ENCODE results near the gene GNAS. TPM values are rescaled to one million over a fixed set of nuclear protein-coding genes. Genes with fewer than 3 reads are reported as not detected.

GNAS gene
- total RNA-seq, 1 donor from 2014 or later, result 746 TPM

GRCh38 chr20:58898629-58899408 is 46.3 kb downstream of the GNAS start:
- H3K27ac ChIP-seq, result no peak overlapping the region
- DNase-seq, result no peak
- intact Hi-C loops (cut with DNase I), result no loop called here
- peaks cover 30% of the 10 kb centered on the region for H3K36me3 ChIP-seq
- ATAC-seq, result no peak
- no peak for TF ChIP-seq CTCF (IDR thresholded peaks at IDR 0.05)
- peaks cover 53% of the 10 kb centered on the region for H3K4me1 ChIP-seq
- no peaks in the 10 kb centered on the region for H3K27me3 ChIP-seq
- no peak overlapping the region for H3K4me3 ChIP-seq
- no peaks in the 10 kb centered on the region for H3K9me3 ChIP-seq

- intact Hi-C loops (cut with DNase I), result no loop called here
- Histone ChIP-seq H3K36me3 (peaks cover 37% of the 10 kb centered on the region), H3K9me3 (no peaks in the 10 kb centered on the region), H3K27me3 (no peaks in the 10 kb centered on the region), H3K4me1 (peaks cover 46% of the 10 kb centered on the region), H3K27ac (no peak overlapping the region), H3K4me3 (no peak overlapping the region)
- no peak for DNase-seq
- no peak for TF ChIP-seq CTCF (IDR thresholded peaks at IDR 0.05)
- no peak for ATAC-seq
Measured at GRCh38 chr20:58899512-58899911, 47.0 kb downstream of the GNAS start.

- Histone ChIP-seq H3K4me3 (no peak overlapping the region), H3K36me3 (peaks cover 45% of the 10 kb centered on the region), H3K27ac (no peak overlapping the region), H3K27me3 (no peaks in the 10 kb centered on the region), H3K9me3 (no peaks in the 10 kb centered on the region), H3K4me1 (peaks cover 38% of the 10 kb centered on the region)
- DNase-seq, result no peak
- TF ChIP-seq CTCF (IDR thresholded peaks at IDR 0.05), result no peak
- intact Hi-C loops (cut with DNase I), result no loop called here
- no peak for ATAC-seq
Measured at GRCh38 chr20:58900397-58900796, 47.9 kb downstream of the GNAS start.

- H3K36me3 ChIP-seq, result peaks cover 56% of the 10 kb centered on the region
- no peak overlapping the region for H3K4me3 ChIP-seq
- no peak for DNase-seq
- peaks cover 32% of the 10 kb centered on the region for H3K4me1 ChIP-seq
- no peaks in the 10 kb centered on the region for H3K9me3 ChIP-seq
- TF ChIP-seq CTCF (IDR thresholded peaks at IDR 0.05), result no peak
- intact Hi-C loops (cut with DNase I), result no loop called here
- H3K27me3 ChIP-seq, result no peaks in the 10 kb centered on the region
- no peak overlapping the region for H3K27ac ChIP-seq
- ATAC-seq, result no peak
Measured at GRCh38 chr20:58901488-58902402, 49.2 kb downstream of the GNAS start.

GRCh38 chr20:58903614-58904013 is 51.1 kb downstream of the GNAS start:
- H3K27ac ChIP-seq, result no peak overlapping the region
- ATAC-seq, result no peak
- H3K4me1 ChIP-seq, result peaks cover 33% of the 10 kb centered on the region
- no peak for TF ChIP-seq CTCF (IDR thresholded peaks at IDR 0.05)
- H3K9me3 ChIP-seq, result no peaks in the 10 kb centered on the region
- intact Hi-C loops (cut with DNase I), result no loop called here
- H3K36me3 ChIP-seq, result peaks cover 48% of the 10 kb centered on the region
- no peaks in the 10 kb centered on the region for H3K27me3 ChIP-seq
- H3K4me3 ChIP-seq, result no peak overlapping the region
- no peak for DNase-seq
